Spinal cord (tissue), 10 donors: Measurements from ENCODE around the gene SERHL2. TPM values are rescaled to one million over a fixed set of nuclear protein-coding genes. Genes with fewer than 3 reads are reported as not detected.
"Not testable (repeated sequence)": the region's sequence is repeated elsewhere in the genome, so short reads cannot be mapped to it uniquely, and the experiment has no call there.

Experiments
- DNase-seq, 6 donors: peaks; one replicate each; pipeline versions ENCODE4 v3.0.0 to v3.0.0-alpha.2; 2013 to 2015; ENCODE audit warnings: low spot score in 6 of 6, low read depth in 4 of 6
- H3K27ac ChIP-seq: one replicate; pipeline ENCODE4 v1.5.1; 2013; ENCODE audit warnings: low read depth, low read length, control low read depth
- H3K27me3 ChIP-seq: one replicate; pipeline ENCODE4 v1.6.1; 2013; ENCODE audit warnings: low read length; ENCODE audit not compliant: control insufficient read depth, insufficient read depth
- H3K36me3 ChIP-seq: one replicate; pipeline ENCODE4 v1.6.1; 2013; ENCODE audit warnings: low read length; ENCODE audit not compliant: control insufficient read depth, insufficient read depth
- H3K4me1 ChIP-seq: one replicate; pipeline ENCODE4 v1.6.1; 2013; ENCODE audit warnings: low read length; ENCODE audit not compliant: control insufficient read depth, insufficient read depth
- H3K4me3 ChIP-seq: one replicate; pipeline ENCODE4 v1.5.1; 2013; ENCODE audit warnings: low read depth, low read length, control low read depth
- H3K9me3 ChIP-seq: one replicate; pipeline ENCODE4 v1.6.1; 2013; ENCODE audit warnings: low read length; ENCODE audit not compliant: control insufficient read depth, insufficient read depth
- WGBS: methylation state at CpG from one replicate; pipeline ENCODE4 v1.1.5; 2013; ENCODE audit warnings: missing lambda C conversion rate; ENCODE audit not compliant: insufficient coverage; 5-methylcytosine and 5-hydroxymethylcytosine counted together
- long read RNA-seq, 4 donors: transcript quantifications; one replicate each; lab custom pipeline, GENCODE V29; 2026
- polyA plus RNA-seq, 2 donors: library from polyadenylated mRNA; unstranded; fragments of 120-200 nt; gene quantifications; one replicate each; pipeline ENCODE4 v1.2.1, GENCODE V29; 2013; ENCODE audit not compliant: insufficient read length in 2 of 2
- total RNA-seq, 2 donors: library from RNA; depleted of rRNA in 1 of 2; stranded (reverse); fragments of 120-200 nt in 1 of 2; fragments of >200 nt in 1 of 2; gene quantifications; one replicate each; pipeline versions ENCODE4 v1.2.3 to v1.2.4, GENCODE V29; 2013 to 2014
- donor health status: healthy.

SERHL2 gene
- total RNA-seq (1 to 10 TPM; 2.7 to 4.7 TPM), polyA plus RNA-seq (10 to 100 TPM in 1 of 2 donors, 1 to 10 TPM in 1; 4.3 to 12.3 TPM)
- long read RNA-seq, donor 1, partial matches to known transcripts = 202 of 244 reads
- long read RNA-seq, donor 1, other reads (novel, unspliced or antisense) = 42 of 244 reads
- long read RNA-seq, donor 2 = 0 reads
- long read RNA-seq, donor 3, partial matches to known transcripts = 0 of 32 reads
- long read RNA-seq, donor 3, other reads (novel, unspliced or antisense) = 32 of 32 reads
- long read RNA-seq, donor 4, partial matches to known transcripts = 0 of 15 reads
- long read RNA-seq, donor 4, other reads (novel, unspliced or antisense) = 15 of 15 reads

GRCh38 chr22:42553475-42554361 is at the start of gene SERHL2:
Gene SERHL2 (plus strand): TSS chr22:42553956. CDS start chr22:42554021, 65 bp downstream.
- DNase-seq = peak; percentile 13 to 92 (median 49)
- no peaks in the 10 kb centered on the region for H3K36me3 ChIP-seq
- H3K9me3 ChIP-seq = no peaks in the 10 kb centered on the region
- peaks cover 16% of the 10 kb centered on the region for H3K4me1 ChIP-seq
- H3K4me3 ChIP-seq = peak within 1 kb of the TSS; percentile 52
- H3K27ac ChIP-seq = no peak within 1 kb of the TSS
- 3% methylated on average over 69 of the region's 75 CpGs for WGBS
- H3K27me3 ChIP-seq = no peaks in the 10 kb centered on the region

- H3K27ac ChIP-seq, H3K9me3 ChIP-seq, H3K4me3 ChIP-seq, H3K4me1 ChIP-seq, DNase-seq, H3K27me3 ChIP-seq: not testable (repeated sequence)
- peaks cover 25% of the 10 kb centered on the region for H3K36me3 ChIP-seq
- 53% methylated on average over 9 of the region's 11 CpGs for WGBS
These were observed 45.3 kb upstream of the SERHL2 start for GRCh38 chr22:42508327-42508974.

- not testable (repeated sequence) for H3K4me1 ChIP-seq, H3K27ac ChIP-seq, H3K4me3 ChIP-seq, H3K9me3 ChIP-seq, H3K27me3 ChIP-seq, DNase-seq
- H3K36me3 ChIP-seq = peaks cover 30% of the 10 kb centered on the region
- 42% methylated on average over 9 of the region's 10 CpGs for WGBS
These were observed 44.8 kb upstream of the SERHL2 start for GRCh38 chr22:42508975-42509364.

GRCh38 chr22:42509548-42509947 is 44.2 kb upstream of the SERHL2 start:
- no peaks in the 10 kb centered on the region for H3K27me3 ChIP-seq
- no peak overlapping the region for H3K4me3 ChIP-seq
- no peak overlapping the region for H3K27ac ChIP-seq
- DNase-seq = no peak
- H3K9me3 ChIP-seq = no peaks in the 10 kb centered on the region
- H3K36me3 ChIP-seq = peaks cover 36% of the 10 kb centered on the region
- peaks cover 5% of the 10 kb centered on the region for H3K4me1 ChIP-seq
- 80% methylated on average over 9 of the region's 15 CpGs for WGBS

- no peaks in the 10 kb centered on the region for H3K27me3 ChIP-seq
- H3K4me1 ChIP-seq = peaks cover 5% of the 10 kb centered on the region
- no peak overlapping the region for H3K27ac ChIP-seq
- H3K36me3 ChIP-seq = peaks cover 52% of the 10 kb centered on the region
- WGBS = 61% methylated on average over 8 of the region's 10 CpGs
- no peak for DNase-seq
- no peak overlapping the region for H3K4me3 ChIP-seq
- H3K9me3 ChIP-seq = no peaks in the 10 kb centered on the region
These were observed 42.3 kb upstream of the SERHL2 start for GRCh38 chr22:42511401-42511891.

- H3K36me3 ChIP-seq = peaks cover 55% of the 10 kb centered on the region
- WGBS = 88% methylated on average over 13 of the region's 22 CpGs
- DNase-seq = peak in 2 of 6 donors; percentile 32 to 48
- not testable (repeated sequence) for H3K4me3 ChIP-seq, H3K9me3 ChIP-seq, H3K27me3 ChIP-seq, H3K27ac ChIP-seq, H3K4me1 ChIP-seq
These were observed 41.3 kb upstream of the SERHL2 start for GRCh38 chr22:42512273-42512990.

GRCh38 chr22:42514331-42514730 is 39.4 kb upstream of the SERHL2 start:
- not testable (repeated sequence) for DNase-seq, H3K27me3 ChIP-seq, H3K4me3 ChIP-seq, H3K27ac ChIP-seq, H3K9me3 ChIP-seq
- peaks cover 58% of the 10 kb centered on the region for H3K36me3 ChIP-seq
- H3K4me1 ChIP-seq = peaks cover 11% of the 10 kb centered on the region
- WGBS = 92% methylated on average over 11 of the region's 17 CpGs

GRCh38 chr22:42515304-42515703 is 38.5 kb upstream of the SERHL2 start:
- WGBS = 100% methylated on average over 2 of the region's 8 CpGs
- not testable (repeated sequence) for DNase-seq, H3K9me3 ChIP-seq, H3K4me3 ChIP-seq, H3K27me3 ChIP-seq, H3K27ac ChIP-seq
- H3K4me1 ChIP-seq = peaks cover 11% of the 10 kb centered on the region
- peaks cover 55% of the 10 kb centered on the region for H3K36me3 ChIP-seq

- DNase-seq = no peak
- Histone ChIP-seq H3K36me3 (peaks cover 51% of the 10 kb centered on the region), H3K4me1 (peaks cover 11% of the 10 kb centered on the region), H3K27ac (no peak overlapping the region), H3K4me3 (no peak overlapping the region), H3K9me3 (no peaks in the 10 kb centered on the region), H3K27me3 (no peaks in the 10 kb centered on the region)
- WGBS = 74% methylated on average over 10 of the region's 14 CpGs
These were observed 37.9 kb upstream of the SERHL2 start for GRCh38 chr22:42515896-42516295.
